Stimulated activated CD4-positive, alpha-beta T cell treated with anti-CD3 and anti-CD28 coated beads, Interleukin-12 subunit alpha, Interleukin-12 subunit beta, amount 100 ng/mL, for 24 hours (primary cell): ENCODE measurements around the gene UST.
"Not testable (repeated sequence)": the region's sequence is repeated elsewhere in the genome, so short reads cannot be mapped to it uniquely, and the experiment has no call there.

Experiments used
- DNase-seq, 2 experiments: peaks; one replicate each; pipeline ENCODE4 v3.0.0-alpha.2; 2020; ENCODE audit warnings: low read depth in 2 of 2

Gene UST

DNA sequence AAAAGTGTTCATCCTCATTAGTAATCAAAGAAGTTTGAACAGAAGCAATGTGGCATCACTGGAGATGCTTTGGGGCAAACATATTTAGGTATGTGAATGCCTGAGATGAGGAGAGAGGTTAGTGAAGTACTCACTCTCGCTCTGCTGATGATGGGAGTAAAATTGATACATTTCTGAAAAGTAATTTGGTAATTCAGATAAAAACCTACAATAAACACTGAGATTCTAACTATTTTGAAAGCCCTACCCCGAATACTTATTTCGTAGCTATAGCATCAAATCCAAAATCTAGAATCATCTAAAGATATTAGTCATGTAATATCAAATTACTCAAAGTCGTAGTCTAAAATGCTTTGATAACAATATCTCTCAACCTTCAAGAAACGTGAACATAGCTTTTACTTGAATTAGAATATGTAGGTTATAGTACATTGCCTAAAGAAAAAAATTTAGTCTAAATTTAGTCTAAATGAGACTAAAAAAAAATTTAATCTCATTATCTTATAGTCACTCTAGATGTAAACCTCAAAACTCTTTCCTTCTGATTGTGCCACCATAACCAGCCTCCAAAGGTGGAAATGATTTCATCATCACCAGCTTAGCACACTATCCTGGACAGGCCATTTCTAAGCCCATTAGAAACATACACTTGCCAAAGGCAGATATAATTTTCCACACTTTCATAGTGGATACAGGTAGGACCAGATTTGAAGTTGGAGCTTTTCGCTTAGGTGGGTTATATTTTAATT lies 338.2 kb downstream of the UST start:
- DNase-seq: no peak

DNA sequence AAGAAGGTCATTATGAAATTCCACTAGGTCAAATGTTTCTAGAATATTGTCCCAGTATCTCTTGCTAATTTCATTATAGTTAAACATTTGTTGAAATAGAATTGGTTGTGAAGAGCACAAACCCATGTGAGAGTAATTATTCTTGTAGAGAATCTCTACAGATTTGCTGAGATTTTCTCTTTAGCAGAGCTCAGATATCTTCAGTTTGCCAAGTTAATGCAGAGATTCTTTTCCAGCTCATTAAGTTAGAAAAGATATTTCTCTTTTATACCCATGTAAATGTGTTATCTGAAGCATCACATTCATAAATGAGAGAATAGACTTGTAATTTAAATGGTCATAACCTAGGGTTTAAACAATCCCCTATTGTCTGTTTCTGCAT lies 338.7 kb downstream of the UST start:
- DNase-seq: no peak

DNA sequence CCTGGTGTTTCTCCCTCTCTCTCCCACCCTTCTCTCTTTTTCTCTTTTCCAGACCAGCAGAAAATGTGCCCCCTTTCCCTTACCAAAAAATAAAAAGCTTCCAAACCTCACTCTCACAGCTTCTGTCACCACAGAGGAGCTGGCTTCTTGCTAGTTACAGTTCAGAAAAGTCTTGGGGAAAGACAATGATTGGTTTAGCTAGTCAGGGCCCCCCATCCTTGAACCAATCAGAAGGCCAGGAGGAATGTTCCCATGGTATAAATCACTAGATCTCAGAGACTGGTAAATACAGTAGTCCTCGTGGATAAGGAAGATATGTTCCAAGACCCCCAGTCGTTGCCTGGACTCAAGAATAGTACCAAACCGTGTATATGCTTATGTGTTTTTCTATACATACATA lies 339.5 kb downstream of the UST start:
- DNase-seq: no peak

DNA sequence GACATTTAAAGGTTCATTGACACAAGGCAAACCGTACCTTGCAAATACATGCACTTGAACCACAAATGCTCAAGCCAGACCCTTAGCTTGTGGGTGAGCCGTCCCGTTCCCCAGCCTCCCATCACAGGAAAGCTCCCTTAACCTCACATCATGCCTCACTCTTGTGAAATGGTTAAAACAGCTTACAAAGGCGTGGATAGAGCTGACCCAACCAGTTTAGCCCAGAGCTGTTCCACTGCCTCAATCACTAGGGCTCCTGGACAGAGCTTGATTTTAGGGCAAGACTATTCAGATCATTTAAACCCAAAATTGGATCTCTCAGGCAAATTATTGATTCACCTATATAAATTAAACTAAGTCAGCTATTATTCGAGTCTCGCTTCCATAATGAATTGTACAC lies 341.1 kb downstream of the UST start:
- DNase-seq: no peak

DNA sequence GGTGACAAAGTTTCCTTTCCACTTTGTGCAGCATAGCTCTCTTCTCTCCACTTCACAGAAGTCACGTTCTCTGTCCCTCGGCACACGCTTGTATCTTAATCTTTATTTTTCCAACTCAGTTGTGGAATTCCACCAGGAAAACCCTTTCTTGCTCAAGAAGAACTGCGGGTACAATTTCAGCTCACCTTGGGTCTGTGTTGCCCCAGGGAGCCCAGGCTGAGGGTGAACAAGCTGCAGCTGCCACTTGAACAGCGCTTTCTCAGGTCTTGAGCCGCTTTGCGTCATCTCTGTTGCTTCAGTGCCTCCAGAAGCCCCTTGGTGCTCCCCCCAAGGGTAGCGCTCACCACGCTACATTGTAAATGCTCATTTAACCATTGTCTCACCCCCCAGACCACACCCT lies 341.5 kb downstream of the UST start:
- no peak for DNase-seq

DNA sequence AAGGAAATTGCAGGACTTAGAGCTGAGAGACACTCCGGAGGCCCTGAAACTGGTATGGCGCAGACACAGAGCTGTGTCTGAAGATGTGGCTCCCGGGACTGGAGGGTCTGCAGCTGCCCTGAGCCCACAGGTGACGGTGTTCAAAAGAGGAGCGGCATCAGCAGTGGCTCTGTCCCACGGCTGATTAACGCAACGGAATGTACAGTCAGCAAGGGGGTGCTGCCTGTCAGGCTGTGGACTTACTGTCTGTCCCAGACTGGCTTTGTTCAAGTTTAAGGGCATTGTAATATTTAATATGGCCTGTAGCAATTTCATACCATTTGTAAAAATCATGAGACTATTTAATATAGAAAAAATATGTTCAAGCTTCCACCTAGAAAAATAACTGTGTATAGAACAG lies 342.7 kb downstream of the UST start:
- no peak for DNase-seq

DNA sequence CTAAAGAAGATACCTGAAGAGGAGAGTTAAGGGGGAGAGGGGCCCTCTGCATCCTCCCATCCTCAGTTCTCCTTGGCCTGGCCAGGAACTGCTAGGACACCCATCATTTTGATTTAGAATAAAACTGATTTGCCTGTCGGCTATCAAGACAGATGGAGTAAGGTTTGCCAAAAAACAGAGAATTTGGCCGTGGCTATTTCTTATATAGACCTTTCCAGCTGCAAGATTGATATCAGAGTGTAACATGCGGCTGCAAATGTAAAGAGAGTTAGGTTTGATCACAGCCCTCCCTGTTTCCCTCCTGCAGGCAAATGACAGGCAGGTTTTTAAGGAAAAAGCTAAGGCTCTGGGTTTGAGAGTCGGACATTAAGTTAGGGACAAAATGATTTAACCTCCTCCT lies 344.1 kb downstream of the UST start:
- no peak for DNase-seq

DNA sequence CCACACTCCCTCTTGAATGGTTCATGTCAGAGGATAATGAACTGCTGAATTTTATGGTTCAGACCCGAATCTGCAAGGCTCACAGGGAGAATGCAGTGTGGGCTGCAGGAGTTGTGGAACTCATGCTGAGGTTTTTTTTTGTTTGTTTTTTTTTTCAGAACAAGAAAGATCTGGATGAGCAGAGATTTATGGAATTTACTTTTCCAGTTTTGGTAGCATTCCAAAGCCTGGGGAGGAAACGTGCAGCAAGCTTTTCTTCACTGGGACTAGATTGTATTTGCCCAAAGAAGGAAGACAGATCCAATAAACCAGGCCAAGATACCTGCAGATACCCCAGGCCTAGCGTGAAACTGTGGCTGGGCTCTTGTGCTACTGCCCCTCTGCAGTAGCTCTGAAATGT lies 346.8 kb downstream of the UST start:
- no peak for DNase-seq

DNA sequence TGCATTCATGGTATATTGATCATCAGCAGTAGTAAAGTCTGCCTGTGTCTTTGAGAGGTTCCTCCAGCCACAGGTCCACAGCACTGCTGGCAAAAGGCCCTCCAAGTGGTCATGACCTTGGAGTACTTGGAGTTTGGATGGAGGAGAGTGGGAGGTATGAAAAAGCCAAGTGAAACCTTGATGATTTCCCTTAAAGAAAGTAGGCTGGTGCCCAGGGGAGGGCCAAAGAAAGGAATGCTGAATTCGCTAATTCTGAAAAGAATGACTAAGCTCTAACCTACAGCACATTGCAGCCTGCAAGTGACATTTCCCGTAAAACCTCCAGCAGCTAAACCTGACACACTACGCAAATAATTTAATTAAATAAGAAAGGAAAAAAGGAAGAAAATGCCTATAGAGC lies 347.3 kb downstream of the UST start:
- DNase-seq: no peak

DNA sequence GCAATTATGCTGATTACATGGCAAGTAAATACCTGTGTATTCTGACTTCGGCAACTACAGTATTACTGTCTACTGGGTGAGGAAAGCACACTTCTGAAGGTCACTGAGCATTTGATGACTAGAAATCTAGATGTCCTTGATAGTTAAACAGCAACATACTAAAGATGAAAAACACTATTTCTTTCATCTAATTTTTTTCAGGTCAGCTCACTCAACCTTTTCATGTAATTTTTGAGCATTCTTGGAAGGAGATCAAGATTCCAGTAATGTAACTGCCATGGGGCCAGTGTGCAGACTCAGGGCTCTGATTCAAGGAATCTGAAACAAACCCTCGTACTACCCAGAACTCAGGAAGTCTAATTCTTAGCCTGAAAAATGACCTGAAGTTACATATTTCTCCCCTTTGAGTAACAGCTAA lies 348.1 kb downstream of the UST start:
- no peak for DNase-seq

DNA sequence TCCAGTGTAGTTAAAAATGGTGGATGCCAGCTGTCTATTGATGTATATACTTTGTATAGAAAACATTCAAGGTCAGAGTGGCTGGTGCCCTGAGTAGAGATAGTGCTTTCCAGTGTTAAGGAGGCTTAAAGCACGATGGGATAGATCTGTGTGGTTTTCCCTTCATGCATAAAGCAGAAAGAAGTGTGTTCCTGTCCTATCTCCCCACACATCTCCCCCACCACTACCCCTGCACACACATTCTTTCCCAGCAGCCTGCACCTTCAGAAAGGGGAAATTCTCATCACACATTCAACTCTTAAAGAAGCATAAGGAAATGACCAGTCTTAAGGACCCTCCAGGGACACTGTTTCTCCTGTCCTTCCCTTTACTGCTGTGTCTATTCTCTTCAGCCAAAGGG lies 349.0 kb downstream of the UST start:
- no peak for DNase-seq

DNA sequence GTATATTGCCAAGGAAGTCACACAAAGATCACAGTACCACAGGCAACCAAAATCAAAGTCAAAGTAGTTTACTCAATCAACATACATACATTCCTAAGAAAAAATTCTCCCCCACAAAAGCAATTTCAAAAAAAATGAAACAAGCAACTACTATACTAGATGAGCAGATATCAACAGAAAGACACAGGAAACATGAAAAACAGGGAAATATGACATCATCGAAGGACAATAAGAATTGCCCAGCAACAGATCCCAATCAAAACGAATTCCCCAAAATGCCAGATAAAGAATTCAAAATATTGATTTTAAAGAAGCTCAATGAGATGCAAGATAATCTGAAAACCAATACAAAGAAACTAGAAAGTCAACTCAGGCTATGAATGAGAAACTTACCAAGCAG lies 351.0 kb downstream of the UST start:
- no peak for DNase-seq

DNA sequence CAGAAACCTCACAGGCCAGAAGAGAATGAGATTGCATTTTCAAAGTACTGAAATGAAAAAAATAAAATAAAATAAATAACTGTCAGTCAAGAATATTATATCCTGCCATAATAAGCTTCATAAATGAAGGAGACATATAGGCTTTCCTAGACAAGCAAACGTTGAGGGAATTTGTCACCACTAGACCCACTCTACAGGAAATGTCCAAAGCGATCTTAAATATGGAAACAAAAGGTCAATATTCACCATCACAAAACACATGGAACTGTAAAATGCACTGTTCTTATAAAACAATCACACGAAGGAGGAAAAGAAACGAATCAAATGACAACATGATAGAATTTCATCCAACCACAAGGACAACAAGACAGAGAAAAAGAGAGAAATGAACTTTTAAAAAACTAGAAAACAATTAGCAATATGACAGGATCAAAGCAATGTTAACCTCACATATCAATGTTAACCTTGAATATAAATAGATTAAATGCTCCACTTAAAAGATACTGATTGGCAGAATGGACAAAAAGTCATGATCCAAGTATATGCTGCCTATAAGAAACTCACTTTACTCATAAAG lies 352.0 kb downstream of the UST start:
- DNase-seq: no peak

DNA sequence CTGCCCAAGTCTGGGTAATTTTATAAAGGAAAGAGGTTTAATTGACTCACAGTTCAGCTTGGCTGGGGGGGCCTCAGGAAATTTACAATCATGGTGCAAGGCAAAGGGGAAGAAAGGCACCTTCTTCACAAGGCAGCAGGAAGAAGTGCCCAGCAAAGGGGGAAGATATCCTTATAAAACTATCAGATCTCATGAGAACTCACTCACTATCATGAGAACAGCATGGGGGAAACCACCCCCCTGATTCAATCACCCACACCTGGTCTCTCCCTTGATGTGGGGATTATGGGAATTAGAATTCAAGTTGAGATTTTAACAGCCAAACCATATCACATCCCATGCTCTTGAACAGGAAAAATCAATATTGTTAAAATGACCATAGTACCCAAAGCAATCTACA lies 355.5 kb downstream of the UST start:
- no peak for DNase-seq

DNA sequence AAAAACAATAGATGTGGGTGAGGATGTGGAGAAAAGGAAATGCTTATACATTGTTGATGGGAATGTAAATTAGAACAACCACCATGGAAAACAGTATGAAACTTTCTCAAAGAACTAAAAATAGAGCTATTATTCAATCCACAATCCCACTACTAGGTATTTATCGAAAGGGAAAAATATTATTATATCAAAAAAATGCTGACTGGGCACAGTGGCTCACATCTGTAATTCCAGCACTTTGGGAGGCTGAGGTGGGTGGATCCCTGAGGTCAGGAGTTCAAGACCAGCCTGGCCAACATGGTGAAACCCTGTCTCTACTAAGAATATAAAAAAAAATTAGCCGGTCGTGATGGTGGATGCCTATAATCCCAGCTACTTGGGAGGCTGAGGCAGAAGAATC lies 357.1 kb downstream of the UST start:
- not testable (repeated sequence) for DNase-seq

DNA sequence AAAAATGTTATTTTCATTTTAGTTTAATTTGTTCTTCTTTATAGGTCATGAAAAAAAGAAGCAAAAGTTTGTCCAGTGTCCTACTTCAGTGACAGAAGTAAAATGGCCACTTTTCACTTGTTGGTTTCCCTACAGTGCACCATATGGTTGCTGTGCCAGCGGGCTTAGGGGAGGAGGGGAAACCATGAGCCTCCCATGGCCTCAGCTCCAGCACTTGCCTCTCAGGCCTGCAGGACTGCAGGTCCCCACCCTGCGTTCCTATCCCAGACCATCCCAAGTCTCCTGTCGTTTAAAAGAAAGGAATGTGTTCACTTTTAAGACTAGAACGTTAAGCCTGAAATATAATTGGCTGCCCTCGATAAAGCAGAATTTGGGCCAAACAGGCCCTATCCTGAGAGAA lies 360.7 kb downstream of the UST start:
- DNase-seq: no peak

DNA sequence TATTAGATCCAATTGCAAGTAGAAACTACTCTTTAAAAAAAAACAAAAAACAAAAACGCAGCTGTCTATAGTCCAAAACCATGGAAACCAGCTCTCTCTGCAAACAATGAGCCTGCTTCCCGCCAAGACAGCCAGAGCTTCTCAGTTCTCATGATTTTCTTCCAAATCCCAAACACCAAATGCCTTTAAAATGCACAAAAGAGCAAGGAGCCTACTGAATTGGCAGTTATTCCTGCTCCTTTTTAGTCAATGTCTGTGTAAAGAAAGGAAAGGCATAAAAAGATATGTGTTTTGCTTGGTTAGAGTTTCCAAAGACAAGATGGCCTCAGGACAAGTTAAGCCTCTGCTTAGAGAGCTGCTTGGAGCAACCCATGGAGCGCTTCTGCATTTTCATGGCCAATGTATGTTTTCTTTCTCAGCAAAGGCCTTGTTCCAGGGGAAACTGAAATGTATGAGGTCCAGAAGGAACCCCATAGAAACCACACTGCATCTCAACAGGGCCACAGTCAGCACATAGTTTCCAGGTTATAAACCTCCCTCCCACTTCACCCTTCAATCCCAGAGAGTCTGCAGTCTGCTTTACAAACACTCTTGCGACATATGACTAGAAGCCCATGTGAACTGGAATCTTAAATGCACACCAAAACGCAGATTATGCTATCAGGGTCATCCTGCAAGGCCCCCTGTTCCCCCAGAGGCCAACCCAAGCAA lies 361.4 kb downstream of the UST start:
- DNase-seq: no peak

DNA sequence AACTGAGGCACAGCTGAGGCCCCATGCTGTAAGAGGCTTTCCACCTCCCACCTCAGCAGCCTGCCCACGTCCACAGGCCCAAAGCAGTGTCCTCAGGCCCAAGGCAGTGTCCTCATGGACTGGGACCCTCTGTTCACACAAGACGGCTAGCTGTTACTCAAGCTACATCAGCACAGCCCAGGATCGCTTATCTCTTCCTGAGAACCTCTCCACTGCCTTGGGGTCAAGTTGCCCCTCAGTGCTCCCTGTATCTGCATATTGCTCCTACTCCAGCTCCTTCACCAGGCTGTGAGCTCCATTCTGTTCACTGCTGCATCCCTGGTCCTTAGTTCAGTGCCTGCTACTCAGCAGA lies 361.9 kb downstream of the UST start:
- no peak for DNase-seq

DNA sequence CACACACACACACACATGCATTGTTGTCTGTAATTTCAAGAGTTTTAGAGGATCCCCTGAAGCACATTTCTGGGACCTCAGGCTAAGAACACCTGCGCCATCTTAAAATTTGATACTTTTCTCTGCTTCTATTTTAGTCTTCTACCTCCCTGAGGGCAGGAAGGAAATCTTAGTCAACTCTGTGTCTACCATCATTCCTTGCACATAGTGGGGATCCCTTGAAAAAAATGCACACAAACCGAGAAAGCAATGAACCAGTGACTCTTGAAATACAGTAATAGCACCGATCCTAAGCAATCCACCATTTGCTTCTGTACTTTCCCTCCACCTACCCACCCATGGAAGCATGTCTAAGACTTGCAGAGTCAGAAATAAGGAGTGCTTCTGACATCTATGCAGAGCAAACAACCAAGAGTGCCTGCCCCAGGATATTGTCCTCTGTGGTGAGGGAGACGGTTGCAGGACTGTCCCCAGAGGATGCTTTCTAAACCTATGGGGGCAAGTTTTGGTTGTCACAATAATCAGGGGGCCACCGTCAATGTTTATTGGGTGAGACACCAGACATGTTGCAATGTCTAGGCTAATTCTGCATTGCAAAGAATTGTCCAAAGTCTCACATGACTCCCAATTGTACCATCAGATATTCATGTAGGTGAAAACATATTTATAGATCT lies 362.7 kb downstream of the UST start:
- no peak for DNase-seq

DNA sequence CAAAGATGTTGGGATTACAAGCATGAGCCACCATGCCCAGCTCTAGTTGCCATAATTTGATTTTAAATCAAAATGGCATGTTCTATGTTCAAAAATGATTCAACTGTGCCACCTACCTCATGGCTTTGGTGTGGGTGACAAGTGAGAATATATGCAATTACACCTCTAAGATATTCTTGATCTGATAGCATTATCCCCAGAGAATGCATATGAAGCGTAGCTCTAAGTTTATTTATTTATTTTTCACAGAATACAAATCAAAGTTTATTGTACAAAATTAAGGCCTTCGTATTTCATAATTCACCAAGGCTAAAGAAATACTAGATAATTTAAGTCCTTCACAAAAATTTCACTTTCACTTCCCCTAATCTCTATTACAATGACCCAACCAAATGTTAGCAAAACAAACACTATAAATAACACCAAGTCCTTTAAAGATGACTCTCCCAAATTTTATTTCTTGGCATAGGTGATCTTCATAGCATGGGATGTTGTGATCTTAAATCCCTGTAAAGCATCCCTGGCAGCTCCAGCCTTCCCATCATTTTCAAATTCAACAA lies 364.8 kb downstream of the UST start:
- no peak for DNase-seq

DNA sequence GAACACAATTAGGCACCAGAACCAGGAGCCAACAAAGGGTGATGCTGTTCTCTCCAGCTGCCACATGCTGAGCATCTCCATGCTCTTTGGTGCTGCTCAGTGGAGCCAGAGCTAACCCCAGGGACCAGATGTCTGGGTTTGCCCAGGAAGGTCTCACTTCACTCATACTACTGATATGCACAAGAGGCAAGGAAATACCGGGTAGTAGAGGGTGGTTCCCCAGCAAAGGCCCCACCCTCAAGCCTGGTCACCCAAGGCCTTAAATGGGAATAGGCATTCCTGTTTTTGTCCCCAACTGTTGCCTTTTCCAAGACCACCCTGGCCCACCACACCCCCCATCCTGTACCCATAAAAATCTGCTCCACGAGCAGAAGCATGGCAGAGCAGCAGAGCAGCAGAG lies 366.1 kb downstream of the UST start:
- DNase-seq: no peak

DNA sequence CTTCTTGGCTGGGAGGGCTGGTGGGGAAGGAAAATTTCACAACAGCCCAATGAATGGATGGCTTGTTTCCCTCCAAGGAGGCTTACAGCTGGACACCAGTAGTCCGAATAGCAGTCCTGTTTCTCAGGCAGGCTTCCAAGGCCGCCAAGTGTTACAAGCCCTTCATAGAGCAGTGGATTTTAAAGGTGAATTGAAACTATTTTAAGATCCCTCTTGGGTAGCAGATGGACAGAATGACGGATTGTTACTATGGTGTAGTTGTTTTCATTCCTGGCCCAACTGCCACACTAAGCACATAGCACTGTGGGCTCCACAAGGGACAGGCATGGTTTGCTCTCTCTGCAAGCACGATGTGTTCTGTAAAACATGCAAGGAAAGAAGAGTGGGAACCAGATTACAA lies 367.3 kb downstream of the UST start:
- no peak for DNase-seq
